NOMO-1 treated with DMSO at 0.1 percent for 48 hours (cell line): Measurements from ENCODE around the gene ABL1.
A peak's percentile ranks its signal among the peaks of the same experiment; 100 is the strongest.
"Not testable (repeated sequence)": the region's sequence is repeated elsewhere in the genome, so short reads cannot be mapped to it uniquely, and the experiment has no call there.

ENCODE experiments used
- DNase-seq: peaks from one replicate; lab custom pipeline; 2025; ENCODE audit not compliant: unreplicated experiment; lab: John Stamatoyannopoulos, UW

The ABL1 gene

GRCh38 chr9:130834371-130835336 lies at the start of gene ABL1:
Gene ABL1 (plus strand): TSS chr9:130835254. CDS start chr9:130835447, 193 bp downstream.
- DNase-seq, result peak; percentile 77

- DNase-seq, result no peak
Measured at GRCh38 chr9:130785940-130786508, 49.0 kb upstream of the ABL1 start.

GRCh38 chr9:130786526-130786925 lies 48.5 kb upstream of the ABL1 start:
- no peak for DNase-seq

GRCh38 chr9:130789747-130790672 lies 45.0 kb upstream of the ABL1 start:
- DNase-seq, result no peak

- DNase-seq, result no peak
Measured at GRCh38 chr9:130791303-130791894, 43.7 kb upstream of the ABL1 start.

GRCh38 chr9:130793589-130793988 lies 41.5 kb upstream of the ABL1 start:
- DNase-seq, result no peak

- DNase-seq, result not testable (repeated sequence)
Measured at GRCh38 chr9:130794021-130794420, 41.0 kb upstream of the ABL1 start.

GRCh38 chr9:130794423-130794822 lies 40.6 kb upstream of the ABL1 start:
- DNase-seq, result not testable (repeated sequence)

- DNase-seq, result no peak
Measured at GRCh38 chr9:130794923-130795495, 40.0 kb upstream of the ABL1 start.

GRCh38 chr9:130803116-130803515 lies 31.9 kb upstream of the ABL1 start:
- not testable (repeated sequence) for DNase-seq

- DNase-seq, result no peak
Measured at GRCh38 chr9:130805510-130806326, 29.3 kb upstream of the ABL1 start.

GRCh38 chr9:130806327-130806716 lies 28.7 kb upstream of the ABL1 start:
- no peak for DNase-seq

- no peak for DNase-seq
Measured at GRCh38 chr9:130810609-130811136, 24.4 kb upstream of the ABL1 start.

- DNase-seq, result no peak
Measured at GRCh38 chr9:130815242-130815808, 19.7 kb upstream of the ABL1 start.

GRCh38 chr9:130817914-130818313 lies 17.1 kb upstream of the ABL1 start:
- DNase-seq, result no peak

- DNase-seq, result no peak
Measured at GRCh38 chr9:130820135-130820738, 14.8 kb upstream of the ABL1 start.

- no peak for DNase-seq
Measured at GRCh38 chr9:130823435-130823834, 11.6 kb upstream of the ABL1 start.

- DNase-seq, result no peak
Measured at GRCh38 chr9:130824079-130824478, 11.0 kb upstream of the ABL1 start.
